Renal cortex interstitium (tissue), 11 donors: ENCODE data around the gene FMN1. TPM values are rescaled to one million over a fixed set of nuclear protein-coding genes. Genes with fewer than 3 reads are reported as not detected.
A peak's percentile ranks its signal among the peaks of the same experiment; 100 is the strongest.

Experiments
- DNase-seq, 11 donors: peaks; one replicate each; pipeline ENCODE4 v3.0.0-alpha.2; 2013; ENCODE audit warnings: low read depth in 9 of 11, low spot score in 4 of 11; ENCODE audit errors: extremely low read depth in 1 of 11
- polyA plus RNA-seq, 3 donors: library from polyadenylated mRNA; unstranded; fragments of 120-200 nt; gene quantifications; one replicate each; pipeline ENCODE4 v1.2.1, GENCODE V29; 2013; ENCODE audit not compliant: insufficient read length in 3 of 3

FMN1 gene
- polyA plus RNA-seq, 3 donors, result 16.9 to 21.1 (median 19.9) TPM

DNA sequence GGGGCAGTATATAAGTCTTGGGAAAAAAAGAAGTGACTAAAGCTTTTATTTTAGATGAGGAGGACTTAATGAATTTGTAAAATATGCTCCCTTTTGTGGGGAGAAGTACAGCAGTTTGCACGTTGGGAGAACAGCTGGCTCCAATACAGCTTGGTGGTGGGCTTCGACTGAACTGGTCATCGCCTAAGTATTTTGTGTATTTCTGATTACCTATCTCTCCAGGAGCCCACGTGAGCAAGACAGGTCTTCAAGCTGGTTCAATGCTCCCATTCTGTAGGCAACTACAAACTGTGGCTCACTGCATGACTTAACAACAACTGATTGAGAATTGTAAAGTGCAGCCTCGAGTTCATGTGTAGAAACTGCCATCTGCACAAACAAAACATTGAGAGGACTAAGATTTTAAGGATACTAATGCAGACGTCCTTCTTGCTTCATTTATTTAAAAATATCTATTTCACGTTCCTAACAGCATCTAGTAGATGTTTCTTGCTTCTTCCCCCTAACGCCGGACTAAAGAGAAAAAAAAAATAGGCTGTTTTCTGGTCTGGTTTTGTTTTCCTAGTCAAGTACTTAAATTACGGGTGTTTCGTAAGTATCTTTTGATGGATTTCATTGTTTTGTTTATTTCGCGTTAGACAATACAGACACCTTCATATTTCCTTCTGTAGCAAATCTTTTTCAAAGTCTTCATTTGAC lies 478.1 kb downstream of the FMN1 start:
- peak in 1 of 11 donors; percentile 9 for DNase-seq

Other genes starting within 250 kb of the FMN1 start
- gene RYR3, start 116.3 kb upstream of the FMN1 start, polyA plus RNA-seq, result 10 to 100 TPM in 2 of 3 donors, 1 to 10 TPM in 1; 6.8 to 13.6 (median 12.5) TPM